Aorta (tissue), 5 donors: ENCODE data around the gene CEMIP2. TPM values are rescaled to one million over a fixed set of nuclear protein-coding genes. Genes with fewer than 3 reads are reported as not detected.
A peak's percentile ranks its signal among the peaks of the same experiment; 100 is the strongest.
"Not testable (repeated sequence)": the region's sequence is repeated elsewhere in the genome, so short reads cannot be mapped to it uniquely, and the experiment has no call there.

Experiments used
- ATAC-seq: fragments of 200-7000 bp; cut with Tn5 transposase; one replicate; pipeline ENCODE4 v1.9.1; 2022; ENCODE audit warnings: moderate library complexity; ENCODE audit not compliant: low FRiP score
- DNase-seq, 2 donors: peaks; one replicate each; pipeline ENCODE4 v3.0.0-alpha.2; 2020
- H3K27ac ChIP-seq, 2 donors: one replicate each; pipeline ENCODE4 v1.5.1; 2013; ENCODE audit warnings: low read length in 2 of 2, mild to moderate bottlenecking in 2 of 2, moderate library complexity in 2 of 2, control low read depth in 1 of 2, inconsistent platforms in 1 of 2, low read depth in 1 of 2
- H3K27me3 ChIP-seq, 2 donors: one replicate each; pipeline ENCODE4 v1.6.1; 2013; ENCODE audit warnings: control low read depth in 1 of 2, low read length in 1 of 2, mild to moderate bottlenecking in 1 of 2, moderate library complexity in 1 of 2; ENCODE audit not compliant: insufficient read depth in 2 of 2, control insufficient read depth in 1 of 2
- H3K36me3 ChIP-seq, 2 donors: one replicate each; pipeline ENCODE4 v1.6.1; 2013; ENCODE audit warnings: control low read depth in 1 of 2, low read length in 1 of 2, mild to moderate bottlenecking in 1 of 2; ENCODE audit not compliant: insufficient read depth in 2 of 2, control insufficient read depth in 1 of 2
- H3K4me1 ChIP-seq, 2 donors: one replicate each; pipeline ENCODE4 v1.6.1; 2013; ENCODE audit warnings: low read length in 2 of 2, control low read depth in 1 of 2, mild to moderate bottlenecking in 1 of 2, moderate library complexity in 1 of 2; ENCODE audit not compliant: insufficient read depth in 2 of 2, control insufficient read depth in 1 of 2
- H3K4me3 ChIP-seq, 2 donors: one replicate each; pipeline ENCODE4 v1.5.1; 2013; ENCODE audit warnings: low read length in 2 of 2, control low read depth in 1 of 2, mild to moderate bottlenecking in 1 of 2
- H3K9me3 ChIP-seq: one replicate; pipeline ENCODE4 v1.6.1; 2013; ENCODE audit warnings: mild to moderate bottlenecking, low read length; ENCODE audit not compliant: control insufficient read depth
- WGBS, 2 donors: extraction: QIAGEN DNeasy Blood & Tissue Kit; methylation state at CpG; one replicate each; pipeline ENCODE4 v1.1.7; 2013; 5-methylcytosine and 5-hydroxymethylcytosine counted together
- intact Hi-C, 2 donors: fragments of 100-400 bp; cut with DNase I; formaldehyde crosslinking; loops; one replicate each; pipeline versions ENCODE4 v1.14.2 to v1.15.0; 2022
- long read RNA-seq, 2 donors: library from polyadenylated mRNA; unstranded; transcript quantifications; one replicate each; pipeline ENCODE4 v2.0.0, GENCODE V29; 2020 to 2021
- polyA plus RNA-seq, 2 donors: library from polyadenylated mRNA; stranded (reverse); fragments of 200-250 nt; gene quantifications; one replicate each; pipeline ENCODE4 v1.2.3, GENCODE V29; 2013
- total RNA-seq, 2 donors: library from RNA; stranded (reverse); fragmentation: NEBNext Ultra II Directional; extraction: Animal tissue kit (Norgen Biotek cat#: 25700); gene quantifications; one replicate each; pipeline ENCODE4 v1.2.1, GENCODE V29; 2021
- donor health status: healthy with polysubstance abuse.
- donor health status: Bipolar disorder and iron deficiency.
- donor health status: DM: no; HTN: no; CAD: no.
- donor health status: DM: no; HTN: no; CAD: no.
- donor health status: DM: yes; HTN: yes; CAD: no.

CEMIP2 gene
- total RNA-seq = 100 to 1,000 TPM; 101 to 122 TPM
- 1 to 10 TPM; 5.4 to 8.4 TPM for polyA plus RNA-seq
- long read RNA-seq, donor 1, full-length matches to known transcripts = 5 of 87 reads
- long read RNA-seq, donor 1, partial matches to known transcripts = 6 of 87 reads
- long read RNA-seq, donor 1, other reads (novel, unspliced or antisense) = 76 of 87 reads
- long read RNA-seq, donor 2, partial matches to known transcripts = 1 of 25 reads
- long read RNA-seq, donor 2, other reads (novel, unspliced or antisense) = 22 of 25 reads

DNA sequence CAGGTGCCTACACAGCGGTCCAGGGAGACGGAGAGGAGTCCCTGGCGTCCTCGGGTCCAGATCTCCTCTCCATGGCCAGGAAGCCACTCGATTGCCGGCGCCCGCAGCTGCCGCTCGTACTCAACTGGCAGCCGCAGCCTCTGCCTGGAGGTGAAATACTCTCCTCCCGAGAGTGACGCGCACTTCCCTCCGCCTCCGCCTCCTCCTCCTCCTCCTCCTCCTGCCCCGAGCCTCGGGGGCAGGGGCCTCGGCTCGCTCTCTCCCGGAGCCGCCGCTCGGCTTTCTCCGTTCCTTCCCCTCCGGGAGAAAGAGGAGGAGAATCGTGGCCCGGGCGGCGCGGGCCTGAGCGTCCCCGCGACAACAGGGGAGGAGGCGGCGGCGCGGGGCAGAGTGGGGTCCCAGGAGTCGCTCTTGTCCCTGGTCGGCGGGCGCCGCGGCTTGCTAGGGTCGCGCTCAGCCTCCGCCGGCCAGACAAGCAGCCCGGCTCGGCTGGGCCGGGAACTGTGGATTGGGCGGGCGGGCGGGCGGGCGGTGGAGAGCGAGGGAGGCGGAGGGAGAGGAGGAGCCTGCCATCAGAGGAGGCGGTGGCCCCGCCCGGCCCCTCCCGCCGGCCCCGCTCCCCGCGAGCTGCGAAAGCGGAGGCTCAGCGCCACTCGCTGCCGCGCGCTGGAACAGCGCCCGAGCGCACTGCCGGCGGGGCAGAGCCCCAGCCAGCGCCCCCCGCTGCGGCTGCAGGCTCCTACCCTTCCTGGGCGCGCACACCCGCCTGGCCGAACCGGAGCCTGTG is at the start of gene CEMIP2:
CEMIP2 (minus strand) TSS at position 126 of the 787 bp plus-strand sequence. CDS start 18,140 bp downstream, outside the sequence.
- no peaks in the 10 kb centered on the region for H3K9me3 ChIP-seq
- H3K4me3 ChIP-seq = peak within 1 kb of the TSS; percentile 77 to 81
- H3K36me3 ChIP-seq = no peaks in the 10 kb centered on the region
- intact Hi-C loops = loop anchor here (10.0 kb wide), 3 partner anchors 64 to 586 kb away; no protein-coding TSS in a partner anchor
- peaks cover 0 to 2% of the 10 kb centered on the region in 2 donors for H3K4me1 ChIP-seq
- 0% methylated on average over 44 to 86 of the region's 86 CpGs for WGBS, 2 donors
- no peaks in the 10 kb centered on the region for H3K27me3 ChIP-seq
- ATAC-seq = peak; percentile 94
- H3K27ac ChIP-seq = peak within 1 kb of the TSS; percentile 68 to 89
- peak; percentile 94 to 96 for DNase-seq

- WGBS, 2 donors = 8 to 16% methylated on average over 9 of the region's 9 CpGs
- Histone ChIP-seq H3K4me1 (peaks cover 4 to 8% of the 10 kb centered on the region in 2 donors), H3K27ac (peak overlapping the region; percentile 57 to 68), H3K36me3 (no peaks in the 10 kb centered on the region), H3K9me3 (no peaks in the 10 kb centered on the region), H3K4me3 (no peak overlapping the region), H3K27me3 (no peaks in the 10 kb centered on the region)
- ATAC-seq = no peak
- intact Hi-C loops = loop anchor here in 1 of 2 donors (10.0 kb wide), 1 partner anchor 458 kb away; no protein-coding TSS in a partner anchor
- no peak for DNase-seq
These were observed 48.7 kb upstream of the CEMIP2 start for GRCh38 chr9:71816916-71817451.

DNA sequence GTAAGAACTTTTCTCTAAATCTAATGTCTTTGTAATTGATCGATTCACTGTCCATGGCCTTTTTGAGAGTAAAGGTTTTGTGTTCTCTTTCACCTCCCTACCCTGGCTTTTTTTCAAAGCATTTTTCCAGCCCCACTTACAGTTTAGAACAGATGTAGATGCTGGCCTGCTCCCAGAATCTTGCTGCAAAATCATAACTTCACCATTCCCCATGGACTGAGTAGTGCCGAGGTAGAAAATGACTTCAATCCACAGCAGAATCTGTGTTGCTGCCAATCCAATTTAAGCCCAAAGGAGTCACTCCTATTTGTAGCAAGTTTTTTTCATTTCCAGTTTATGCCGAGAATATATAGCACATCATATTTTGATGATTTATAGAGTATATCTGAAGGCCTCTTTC is 46.5 kb upstream of the CEMIP2 start:
- 10 to 17% methylated on average over 3 of the region's 3 CpGs for WGBS, 2 donors
- no peak for ATAC-seq

GRCh38 chr9:71814226-71814625 is 45.9 kb upstream of the CEMIP2 start:
- Histone ChIP-seq H3K9me3 (no peaks in the 10 kb centered on the region), H3K27me3 (no peaks in the 10 kb centered on the region), H3K4me3 (no peak overlapping the region), H3K4me1 (peaks cover 6 to 8% of the 10 kb centered on the region in 2 donors), H3K36me3 (no peaks in the 10 kb centered on the region), H3K27ac (peak overlapping the region in 1 of 2 donors; percentile 59)
- DNase-seq = no peak
- WGBS, 2 donors = 54% methylated on average over 3 of the region's 3 CpGs
- no peak for ATAC-seq
- intact Hi-C loops = loop anchor here (5.0 to 10.0 kb wide), 2 partner anchors 98 to 461 kb away; partner anchors contain the start of genes ABHD17B (in 1 of the 2) and C9orf85 (in 1 of the 2)

More for the DNA sequence above, 46.5 kb upstream of the CEMIP2 start:
- intact Hi-C loops = loop anchor here (5.0 to 10.0 kb wide), 2 partner anchors 97 to 460 kb away; partner anchors contain the start of genes ABHD17B (in 1 of the 2) and C9orf85 (in 1 of the 2)
- Histone ChIP-seq H3K27me3 (no peaks in the 10 kb centered on the region), H3K4me3 (no peak overlapping the region), H3K27ac (peak overlapping the region in 1 of 2 donors; percentile 28), H3K9me3 (no peaks in the 10 kb centered on the region), H3K36me3 (no peaks in the 10 kb centered on the region), H3K4me1 (peaks cover 6 to 8% of the 10 kb centered on the region in 2 donors)
- DNase-seq = no peak

GRCh38 chr9:71812385-71812784 is 44.1 kb upstream of the CEMIP2 start:
- Histone ChIP-seq H3K4me3 (no peak overlapping the region), H3K4me1 (peaks cover 6 to 8% of the 10 kb centered on the region in 2 donors), H3K36me3 (no peaks in the 10 kb centered on the region), H3K27ac (peak overlapping the region in 1 of 2 donors; percentile 74), H3K9me3 (no peaks in the 10 kb centered on the region), H3K27me3 (no peaks in the 10 kb centered on the region)
- intact Hi-C loops = loop anchor here (5.0 to 10.0 kb wide), 2 partner anchors 100 to 462 kb away; partner anchors contain the start of genes ABHD17B (in 1 of the 2) and C9orf85 (in 1 of the 2)
- ATAC-seq (peak; percentile 80), DNase-seq (peak in 1 of 2 donors; percentile 61)
- WGBS, 2 donors = 13 to 24% methylated on average over 4 of the region's 4 CpGs

DNA sequence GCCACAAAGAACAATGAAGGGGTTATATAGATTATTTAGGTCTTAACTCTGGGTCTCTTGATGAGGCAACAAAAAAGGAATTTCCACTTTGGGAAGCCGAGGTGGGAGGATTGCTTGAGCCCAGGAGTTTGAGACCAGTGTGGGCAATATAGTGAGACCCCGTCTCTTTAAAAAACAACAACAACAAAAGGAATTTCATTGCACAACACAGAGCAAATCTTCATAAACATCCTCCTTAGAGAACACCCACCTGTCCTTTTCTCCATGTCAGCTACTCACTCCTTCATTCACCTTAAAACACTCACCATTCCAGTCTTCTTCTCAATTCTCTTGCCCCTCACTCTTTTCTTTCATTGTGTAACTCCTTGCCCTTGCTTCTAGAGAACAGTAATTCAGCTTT is 39.8 kb upstream of the CEMIP2 start:
- intact Hi-C loops = loop anchor here (2.0 to 10.0 kb wide), 4 partner anchors 169 to 217 kb away; no protein-coding TSS in a partner anchor
- H3K4me1 ChIP-seq = peaks cover 3 to 4% of the 10 kb centered on the region in 2 donors

GRCh38 chr9:71806901-71807307 is 38.6 kb upstream of the CEMIP2 start:
- H3K4me1 ChIP-seq = peaks cover 0 to 3% of the 10 kb centered on the region in 2 donors
- no peak overlapping the region for H3K4me3 ChIP-seq
- DNase-seq (peak in 1 of 2 donors; percentile 67), ATAC-seq (peak; percentile 89)
- H3K27me3 ChIP-seq = no peaks in the 10 kb centered on the region
- H3K36me3 ChIP-seq = no peaks in the 10 kb centered on the region
- no peak overlapping the region for H3K27ac ChIP-seq
- no peaks in the 10 kb centered on the region for H3K9me3 ChIP-seq
- intact Hi-C loops = loop anchor here (5.0 to 10.0 kb wide), 3 partner anchors 170 to 215 kb away; no protein-coding TSS in a partner anchor
- 11 to 14% methylated on average over 1 of the region's 1 CpG for WGBS, 2 donors

More for the DNA sequence above, 39.8 kb upstream of the CEMIP2 start:
- Histone ChIP-seq H3K36me3 (no peaks in the 10 kb centered on the region), H3K4me3 (no peak overlapping the region), H3K27me3 (no peaks in the 10 kb centered on the region), H3K9me3 (no peaks in the 10 kb centered on the region), H3K27ac (no peak overlapping the region)
- no peak for DNase-seq
- no peak for ATAC-seq
- 79 to 81% methylated on average over 2 of the region's 2 CpGs for WGBS, 2 donors

- intact Hi-C loops = loop anchor here (5.0 to 10.0 kb wide), 3 partner anchors 172 to 217 kb away; no protein-coding TSS in a partner anchor
- H3K27ac ChIP-seq, H3K4me3 ChIP-seq, DNase-seq, H3K4me1 ChIP-seq, H3K9me3 ChIP-seq, ATAC-seq, H3K36me3 ChIP-seq, H3K27me3 ChIP-seq: not testable (repeated sequence)
- WGBS, 2 donors = 32 to 36% methylated on average over 1 of the region's 1 CpG
These were observed 36.8 kb upstream of the CEMIP2 start for GRCh38 chr9:71805096-71805495.
